Activated naive CD8-positive, alpha-beta T cell treated with anti-CD3 and anti-CD28 coated beads, Interleukin-2, amount 50 U/mL, for 24 hours (primary cell): ENCODE results near the gene LAMA3.

ENCODE experiments used
- ATAC-seq: fragments of 150-1000 bp; cut with Tn5 transposase; one replicate; pipeline ENCODE4 v1.10.0; 2021
- DNase-seq: peaks from one replicate; pipeline ENCODE4 v3.0.0; 2021
- H3K27ac Mint-ChIP-seq: one replicate; pipeline ENCODE4 v1.8.0; 2021; ENCODE audit warnings: mild to moderate bottlenecking, mixed read lengths
- H3K27me3 Mint-ChIP-seq: one replicate; pipeline ENCODE4 v1.8.0; 2021; ENCODE audit warnings: mixed read lengths
- H3K36me3 Mint-ChIP-seq: one replicate; pipeline ENCODE4 v1.8.0; 2021; ENCODE audit warnings: low read depth, mixed read lengths
- H3K4me1 Mint-ChIP-seq: one replicate; pipeline ENCODE4 v1.8.0; 2021; ENCODE audit warnings: mixed read lengths
- H3K4me3 Mint-ChIP-seq: one replicate; pipeline ENCODE4 v1.8.0; 2021; ENCODE audit warnings: mild to moderate bottlenecking, moderate library complexity, mixed read lengths
- H3K9me3 Mint-ChIP-seq: one replicate; pipeline ENCODE4 v1.8.0; 2021; ENCODE audit warnings: mixed read lengths

LAMA3 gene

GRCh38 chr18:24000613-24001490, 311.6 kb downstream of the LAMA3 start:
- H3K36me3 Mint-ChIP-seq, result no peaks in the 10 kb centered on the region
- H3K9me3 Mint-ChIP-seq, result no peaks in the 10 kb centered on the region
- peak; percentile 31 for ATAC-seq
- DNase-seq, result no peak
- H3K4me3 Mint-ChIP-seq, result peak overlapping the region; percentile 39
- H3K4me1 Mint-ChIP-seq, result peaks cover 42% of the 10 kb centered on the region
- peak overlapping the region; percentile 87 for H3K27ac Mint-ChIP-seq
- H3K27me3 Mint-ChIP-seq, result no peaks in the 10 kb centered on the region

GRCh38 chr18:24002479-24002878, 313.2 kb downstream of the LAMA3 start:
- no peaks in the 10 kb centered on the region for H3K36me3 Mint-ChIP-seq
- H3K27ac Mint-ChIP-seq, result no peak overlapping the region
- ATAC-seq (no peak), DNase-seq (no peak)
- peaks cover 46% of the 10 kb centered on the region for H3K4me1 Mint-ChIP-seq
- H3K27me3 Mint-ChIP-seq, result no peaks in the 10 kb centered on the region
- H3K9me3 Mint-ChIP-seq, result no peaks in the 10 kb centered on the region
- H3K4me3 Mint-ChIP-seq, result no peak overlapping the region

- no peaks in the 10 kb centered on the region for H3K9me3 Mint-ChIP-seq
- H3K27me3 Mint-ChIP-seq, result no peaks in the 10 kb centered on the region
- DNase-seq (no peak), ATAC-seq (no peak)
- H3K27ac Mint-ChIP-seq, result no peak overlapping the region
- H3K36me3 Mint-ChIP-seq, result no peaks in the 10 kb centered on the region
- no peak overlapping the region for H3K4me3 Mint-ChIP-seq
- peaks cover 51% of the 10 kb centered on the region for H3K4me1 Mint-ChIP-seq
Observed at GRCh38 chr18:24003288-24003687, 314.0 kb downstream of the LAMA3 start.

- Mint-ChIP-seq H3K27ac (no peak overlapping the region), H3K9me3 (no peaks in the 10 kb centered on the region), H3K4me3 (no peak overlapping the region), H3K36me3 (no peaks in the 10 kb centered on the region), H3K27me3 (no peaks in the 10 kb centered on the region), H3K4me1 (peaks cover 59% of the 10 kb centered on the region)
- peak; percentile 23 for ATAC-seq
- no peak for DNase-seq
Observed at GRCh38 chr18:24003903-24004640, 314.8 kb downstream of the LAMA3 start.
